ENCODE data around the gene SLC1A5. TPM values are rescaled to one million over a fixed set of nuclear protein-coding genes. Genes with fewer than 3 reads are reported as not detected.
"Not testable (repeated sequence)": the region's sequence is repeated elsewhere in the genome, so short reads cannot be mapped to it uniquely, and the experiment has no call there.

Gene SLC1A5
- total RNA-seq, 2 donors from 2014 or later: 84.3 to 169 TPM

DNA sequence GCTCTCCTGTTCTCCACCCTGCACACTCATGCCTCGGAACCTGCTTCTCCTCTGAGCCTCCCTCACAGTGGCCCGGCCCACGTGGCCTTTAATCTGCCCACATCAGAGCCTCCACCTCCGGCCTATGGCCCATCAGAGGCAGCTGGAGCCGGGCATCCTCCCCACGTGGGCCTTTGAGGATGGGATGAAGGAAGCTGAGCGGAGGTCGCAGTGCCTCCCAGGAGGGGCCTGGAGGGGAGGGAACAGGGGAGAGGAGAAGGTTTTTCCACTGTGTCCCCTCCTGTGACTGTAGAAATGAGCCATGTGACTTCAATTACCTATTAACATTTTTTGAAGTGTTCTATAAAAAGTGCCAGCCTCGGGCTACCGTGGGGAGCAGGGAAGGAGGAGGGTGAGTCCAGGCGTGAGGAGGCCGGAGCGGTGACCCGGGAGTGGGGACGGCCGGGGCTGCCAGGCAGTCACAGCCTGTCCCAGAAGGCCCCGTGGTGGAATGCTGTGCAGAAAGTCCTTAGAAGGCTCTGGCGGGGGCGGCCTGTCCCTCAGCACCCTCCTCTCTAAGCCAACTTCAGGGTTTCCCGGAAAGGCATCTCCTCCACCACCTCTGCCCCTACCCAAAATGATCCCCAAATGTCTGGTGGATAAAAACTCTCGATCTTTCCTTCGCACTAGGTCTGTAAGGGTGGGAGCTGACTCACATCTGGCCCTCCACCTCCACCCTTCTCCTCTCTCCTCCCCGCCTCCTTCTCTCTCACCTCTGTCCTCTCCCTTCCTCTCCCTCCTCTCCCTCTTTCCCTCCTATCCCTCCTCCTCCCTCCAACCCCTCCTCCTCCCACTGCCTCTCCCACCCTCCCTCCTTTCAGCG is 24.8 kb upstream of the SLC1A5 start:
- Histone ChIP-seq H3K4me1 (no peaks in the 10 kb centered on the region), H3K36me3 (no peaks in the 10 kb centered on the region), H3K9me3 (no peaks in the 10 kb centered on the region), H3K9ac (ENCODE audit: low read depth in 2 of 2, low read length in 2 of 2) (peak overlapping the region in 1 of 2 donors; percentile 21), H3K4me3 (no peak overlapping the region), H3K27ac (no peak overlapping the region), H3K27me3 (no peaks in the 10 kb centered on the region)
- TF ChIP-seq, protein P1, sequence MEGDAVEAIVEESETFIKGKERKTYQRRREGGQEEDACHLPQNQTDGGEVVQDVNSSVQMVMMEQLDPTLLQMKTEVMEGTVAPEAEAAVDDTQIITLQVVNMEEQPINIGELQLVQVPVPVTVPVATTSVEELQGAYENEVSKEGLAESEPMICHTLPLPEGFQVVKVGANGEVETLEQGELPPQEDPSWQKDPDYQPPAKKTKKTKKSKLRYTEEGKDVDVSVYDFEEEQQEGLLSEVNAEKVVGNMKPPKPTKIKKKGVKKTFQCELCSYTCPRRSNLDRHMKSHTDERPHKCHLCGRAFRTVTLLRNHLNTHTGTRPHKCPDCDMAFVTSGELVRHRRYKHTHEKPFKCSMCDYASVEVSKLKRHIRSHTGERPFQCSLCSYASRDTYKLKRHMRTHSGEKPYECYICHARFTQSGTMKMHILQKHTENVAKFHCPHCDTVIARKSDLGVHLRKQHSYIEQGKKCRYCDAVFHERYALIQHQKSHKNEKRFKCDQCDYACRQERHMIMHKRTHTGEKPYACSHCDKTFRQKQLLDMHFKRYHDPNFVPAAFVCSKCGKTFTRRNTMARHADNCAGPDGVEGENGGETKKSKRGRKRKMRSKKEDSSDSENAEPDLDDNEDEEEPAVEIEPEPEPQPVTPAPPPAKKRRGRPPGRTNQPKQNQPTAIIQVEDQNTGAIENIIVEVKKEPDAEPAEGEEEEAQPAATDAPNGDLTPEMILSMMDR (IDR thresholded peaks at IDR 0.05): no peak
- no peak for DNase-seq
- intact Hi-C loops (cut with DNase I): no loop called here

DNA sequence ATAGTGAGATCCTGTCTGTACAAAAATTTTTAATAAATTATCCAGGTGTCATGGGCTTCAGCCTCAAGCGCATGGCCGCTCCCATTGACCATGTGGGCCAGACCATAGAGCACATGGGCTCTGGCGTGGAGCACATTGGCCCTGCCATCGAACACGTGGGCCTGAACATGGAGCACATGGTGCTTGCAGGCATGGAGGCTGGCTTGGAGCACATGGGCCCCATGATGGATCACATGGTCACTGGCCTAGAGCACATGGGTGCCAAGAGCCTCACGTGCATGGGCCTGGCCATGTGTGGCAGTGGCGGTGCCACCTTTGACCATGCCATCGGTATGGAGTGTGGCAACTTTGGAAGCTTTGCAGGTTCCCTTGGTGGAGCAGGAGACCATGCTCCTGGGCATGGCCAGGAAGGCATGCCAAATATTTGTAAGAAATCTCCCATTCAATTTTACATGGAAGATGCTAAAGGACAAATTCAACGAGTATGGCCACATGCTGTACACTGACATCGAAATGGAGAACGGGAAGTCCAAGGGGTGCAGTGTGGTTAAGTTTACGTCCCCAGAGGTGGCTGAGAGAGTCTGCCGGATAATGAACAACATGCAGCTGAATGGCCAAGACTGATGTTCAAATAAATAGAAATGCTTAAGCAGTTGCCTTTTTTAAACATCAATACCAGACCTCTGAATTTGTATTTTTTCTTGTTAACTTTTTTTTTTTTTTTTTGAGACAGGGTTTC is 21.3 kb upstream of the SLC1A5 start:
- no peaks in the 10 kb centered on the region for H3K27me3 ChIP-seq
- no peak overlapping the region for H3K4me3 ChIP-seq
- no peaks in the 10 kb centered on the region for H3K36me3 ChIP-seq
- TF ChIP-seq, protein P1 (IDR thresholded peaks at IDR 0.05): no peak
- H3K27ac ChIP-seq: no peak overlapping the region
- intact Hi-C loops (cut with DNase I): no loop called here
- H3K9me3 ChIP-seq: no peaks in the 10 kb centered on the region
- no peak for DNase-seq
- no peak overlapping the region for H3K9ac ChIP-seq (ENCODE audit: low read depth in 2 of 2, low read length in 2 of 2)
- H3K4me1 ChIP-seq: no peaks in the 10 kb centered on the region

DNA sequence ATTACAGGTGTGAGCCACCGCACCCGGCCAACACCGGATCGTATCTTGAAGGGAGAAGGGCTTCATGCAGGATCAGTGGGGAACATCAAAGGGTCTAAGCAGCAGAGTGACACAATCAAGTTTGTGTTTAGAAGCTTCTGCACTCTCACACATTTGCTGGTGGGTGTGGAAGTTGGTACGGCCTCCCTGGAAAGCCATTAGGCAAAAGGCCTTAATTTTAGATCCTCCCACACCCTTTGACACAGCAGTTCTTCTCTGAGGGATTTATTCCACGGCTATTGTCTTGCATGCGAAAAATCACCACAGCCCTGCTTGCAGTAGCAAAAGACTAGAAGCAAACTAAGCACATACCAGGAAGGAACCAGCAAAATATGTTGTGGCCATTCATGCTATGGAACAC is 18.3 kb upstream of the SLC1A5 start:
- H3K4me3 ChIP-seq: no peak overlapping the region
- H3K27me3 ChIP-seq: no peaks in the 10 kb centered on the region
- intact Hi-C loops (cut with DNase I): no loop called here
- no peak overlapping the region for H3K27ac ChIP-seq
- no peaks in the 10 kb centered on the region for H3K4me1 ChIP-seq
- H3K36me3 ChIP-seq: no peaks in the 10 kb centered on the region
- no peaks in the 10 kb centered on the region for H3K9me3 ChIP-seq
- H3K9ac ChIP-seq (ENCODE audit: low read depth in 2 of 2, low read length in 2 of 2): no peak overlapping the region
- no peak for DNase-seq
- TF ChIP-seq, protein P1 (IDR thresholded peaks at IDR 0.05): no peak

DNA sequence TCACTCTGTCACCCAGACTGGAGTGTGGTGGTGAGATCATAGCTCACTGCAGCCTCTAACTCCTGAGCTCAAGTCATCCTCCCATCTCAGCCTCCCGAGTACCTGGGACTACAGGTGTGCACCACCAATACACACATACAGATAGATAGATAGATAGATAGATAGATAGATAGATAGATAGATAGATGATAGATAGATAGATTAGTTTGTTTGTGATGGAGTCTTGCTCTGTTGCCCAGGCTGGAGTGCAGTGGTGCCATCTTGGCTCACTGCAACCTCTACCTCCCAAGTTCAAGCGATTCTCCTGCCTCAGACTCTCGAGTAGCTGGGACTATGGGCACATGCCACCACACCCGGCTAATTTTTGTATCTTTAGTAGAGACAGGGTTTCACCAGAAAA is 16.0 kb upstream of the SLC1A5 start:
- H3K9me3 ChIP-seq; DNase-seq; H3K4me3 ChIP-seq; H3K9ac ChIP-seq (ENCODE audit: low read depth in 2 of 2, low read length in 2 of 2); H3K27ac ChIP-seq; H3K4me1 ChIP-seq; intact Hi-C loops (cut with DNase I); H3K27me3 ChIP-seq; H3K36me3 ChIP-seq: not testable (repeated sequence)

GRCh38 chr19:46803555-46803954 is 15.2 kb upstream of the SLC1A5 start:
- DNase-seq: peak; percentile 42
- Histone ChIP-seq H3K4me1 (no peaks in the 10 kb centered on the region), H3K27me3 (no peaks in the 10 kb centered on the region), H3K9ac (ENCODE audit: low read depth in 2 of 2, low read length in 2 of 2) (no peak overlapping the region), H3K27ac (no peak overlapping the region), H3K36me3 (no peaks in the 10 kb centered on the region), H3K9me3 (no peaks in the 10 kb centered on the region), H3K4me3 (no peak overlapping the region)
- intact Hi-C loops (cut with DNase I): no loop called here
- TF ChIP-seq, protein P1 (IDR thresholded peaks at IDR 0.05): no peak

DNA sequence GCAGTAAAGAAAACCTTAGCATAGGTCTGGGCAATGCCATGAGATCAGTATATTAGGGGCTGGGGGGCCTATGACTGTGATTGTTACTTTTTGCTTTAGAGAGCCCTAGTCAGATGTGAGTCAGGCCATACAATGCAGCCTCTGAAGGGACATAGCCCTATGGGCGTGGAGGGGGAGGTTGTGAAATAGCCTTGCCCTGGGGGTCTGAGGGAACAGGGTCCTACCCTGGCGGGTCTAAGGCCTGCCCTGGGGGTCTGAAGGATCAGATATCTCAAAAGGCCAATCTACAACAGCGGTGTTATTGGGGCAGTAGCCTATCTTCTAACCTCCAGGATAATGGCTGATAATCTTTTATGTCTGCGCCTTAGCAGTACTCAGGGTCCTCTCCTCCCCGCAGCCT is 13.8 kb upstream of the SLC1A5 start:
- intact Hi-C loops (cut with DNase I): no loop called here

More for the DNA sequence above, 13.8 kb upstream of the SLC1A5 start:
- H3K4me3 ChIP-seq: no peak overlapping the region
- no peaks in the 10 kb centered on the region for H3K4me1 ChIP-seq
- H3K9ac ChIP-seq (ENCODE audit: low read depth in 2 of 2, low read length in 2 of 2): no peak overlapping the region
- no peak for DNase-seq
- TF ChIP-seq, protein P1 (IDR thresholded peaks at IDR 0.05): no peak
- H3K27me3 ChIP-seq: no peaks in the 10 kb centered on the region
- no peak overlapping the region for H3K27ac ChIP-seq
- no peaks in the 10 kb centered on the region for H3K9me3 ChIP-seq
- no peaks in the 10 kb centered on the region for H3K36me3 ChIP-seq

Measured in colonic mucosa (tissue), 4 donors.